Measurements from ENCODE around the gene TMUB2.
A peak's percentile ranks its signal among the peaks of the same experiment; 100 is the strongest.

Gene TMUB2

DNA sequence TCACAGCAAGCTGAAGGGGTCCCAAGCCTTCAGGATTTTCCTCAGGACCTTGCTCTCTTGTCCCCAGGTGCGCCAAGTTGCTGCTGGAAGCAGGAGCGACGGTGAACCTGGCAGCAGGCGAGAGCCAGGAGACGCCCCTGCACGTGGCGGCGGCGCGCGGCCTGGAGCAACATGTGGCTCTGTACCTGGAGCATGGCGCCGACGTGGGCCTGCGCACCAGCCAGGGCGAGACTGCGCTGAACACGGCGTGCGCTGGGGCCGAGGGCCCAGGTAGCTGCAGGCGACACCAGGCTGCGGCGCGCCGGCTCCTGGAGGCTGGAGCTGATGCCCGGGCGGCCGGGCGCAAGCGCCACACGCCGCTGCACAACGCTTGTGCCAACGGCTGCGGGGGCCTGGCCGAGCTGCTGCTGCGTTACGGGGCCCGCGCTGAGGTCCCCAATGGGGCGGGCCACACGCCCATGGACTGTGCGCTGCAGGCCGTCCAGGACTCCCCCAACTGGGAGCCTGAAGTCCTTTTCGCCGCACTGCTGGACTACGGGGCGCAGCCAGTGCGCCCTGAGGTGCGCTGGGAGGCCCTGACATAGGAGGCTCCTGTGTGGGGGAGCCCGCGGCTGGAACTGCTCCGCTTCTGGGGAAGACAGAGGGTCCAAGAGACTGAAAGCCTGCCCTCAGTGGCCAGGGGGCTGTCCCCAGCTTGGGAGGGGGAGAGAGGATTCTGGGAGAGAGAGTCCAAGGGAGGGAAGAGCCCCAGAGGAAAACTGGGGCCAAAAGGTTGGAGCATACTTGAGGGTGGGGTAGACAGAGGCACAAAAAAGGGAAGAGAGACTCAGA lies 9.9 kb upstream of the TMUB2 start:
- DNase-seq (ENCODE audit: low read depth in 4 of 4, low spot score in 1 of 4): no peak

DNA sequence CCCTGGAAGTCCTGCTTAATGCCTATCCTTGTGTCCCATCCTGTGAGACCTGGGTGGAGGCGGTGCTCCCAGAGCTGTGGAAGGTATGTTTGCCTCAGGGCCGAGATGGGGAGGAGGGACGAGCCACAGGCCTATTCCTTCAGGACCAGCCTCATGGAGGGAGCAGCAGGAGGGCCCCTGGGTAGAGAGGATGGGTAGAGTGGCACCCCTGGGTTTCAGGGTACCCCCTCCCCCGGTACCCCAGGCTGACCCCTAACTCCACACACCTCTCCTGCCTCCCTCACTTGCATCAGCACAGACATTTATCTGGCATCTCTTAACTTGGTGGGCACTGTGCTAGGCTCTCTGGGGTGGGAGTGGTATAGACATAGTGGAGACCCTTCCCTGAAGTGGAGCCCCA lies 9.1 kb upstream of the TMUB2 start:
- DNase-seq (ENCODE audit: low read depth in 4 of 4, low spot score in 1 of 4): no peak

DNA sequence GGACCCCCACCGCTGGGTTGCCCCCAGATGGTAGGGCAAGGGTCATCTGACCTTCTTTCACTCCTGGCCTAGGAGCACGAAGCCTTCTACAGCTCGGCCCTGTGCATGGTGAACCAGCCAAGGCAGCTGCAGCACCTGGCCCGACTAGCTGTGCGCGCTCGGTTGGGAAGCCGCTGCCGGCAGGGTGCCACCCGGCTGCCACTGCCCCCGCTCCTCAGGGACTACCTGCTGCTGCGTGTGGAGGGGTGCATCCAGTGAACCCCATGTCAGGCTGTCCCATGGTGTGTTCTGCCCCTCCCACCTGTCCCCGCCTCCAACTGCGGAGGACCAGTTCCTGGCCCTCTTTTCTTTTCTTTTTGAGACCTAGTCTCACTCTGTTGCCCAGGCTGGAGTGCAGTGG lies 8.6 kb upstream of the TMUB2 start:
- no peak for DNase-seq (ENCODE audit: low read depth in 4 of 4, low spot score in 1 of 4)

DNA sequence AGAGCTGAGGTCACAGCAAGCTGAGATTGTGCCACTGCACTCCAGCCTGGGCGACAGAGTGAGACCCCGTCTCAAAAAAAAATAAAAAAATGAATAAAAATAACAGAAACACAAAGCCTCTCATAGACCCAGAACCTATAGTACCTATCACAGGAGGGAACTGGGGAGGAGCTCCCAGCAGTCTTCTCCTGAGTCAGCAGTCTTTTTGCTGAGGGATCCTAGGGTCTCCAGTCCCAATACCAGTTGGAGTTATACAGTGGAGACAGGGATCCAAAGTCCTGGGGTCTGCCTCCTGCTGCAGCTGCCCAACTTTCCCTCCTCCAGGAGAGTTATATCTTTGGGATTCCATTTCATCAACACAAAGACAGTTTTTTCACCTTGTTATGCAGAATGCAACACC lies 3.7 kb upstream of the TMUB2 start:
- no peak for DNase-seq (ENCODE audit: low read depth in 4 of 4, low spot score in 1 of 4)

DNA sequence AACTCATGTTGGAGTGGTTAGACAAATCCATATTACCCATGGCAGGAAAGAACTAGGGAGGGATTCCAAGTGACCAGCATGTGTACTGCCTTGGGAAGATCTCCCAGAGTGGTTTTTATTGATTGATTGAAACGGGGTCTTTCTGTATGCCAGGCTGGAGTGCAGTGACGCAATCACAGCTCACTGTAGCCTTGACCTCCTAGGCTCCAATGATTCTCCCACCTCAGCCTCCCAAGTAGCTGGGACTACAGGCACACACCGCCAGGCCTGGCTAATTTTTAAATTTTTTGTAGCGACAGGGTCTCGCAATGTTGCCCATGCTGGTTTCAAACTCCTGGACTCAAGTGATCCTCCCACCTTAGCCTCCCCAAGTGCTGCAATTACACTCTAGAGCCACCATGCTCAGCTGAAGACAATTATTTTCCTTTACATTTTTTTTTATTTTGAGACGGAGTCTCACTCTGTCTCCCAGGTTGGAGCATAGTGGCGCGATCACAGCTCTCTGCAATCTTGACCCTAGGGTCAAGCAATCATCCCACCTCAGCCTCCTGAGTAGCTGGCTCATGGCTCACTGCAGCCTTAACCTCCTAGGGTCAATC lies 2.5 kb upstream of the TMUB2 start:
- DNase-seq (ENCODE audit: low read depth in 4 of 4, low spot score in 1 of 4): no peak

DNA sequence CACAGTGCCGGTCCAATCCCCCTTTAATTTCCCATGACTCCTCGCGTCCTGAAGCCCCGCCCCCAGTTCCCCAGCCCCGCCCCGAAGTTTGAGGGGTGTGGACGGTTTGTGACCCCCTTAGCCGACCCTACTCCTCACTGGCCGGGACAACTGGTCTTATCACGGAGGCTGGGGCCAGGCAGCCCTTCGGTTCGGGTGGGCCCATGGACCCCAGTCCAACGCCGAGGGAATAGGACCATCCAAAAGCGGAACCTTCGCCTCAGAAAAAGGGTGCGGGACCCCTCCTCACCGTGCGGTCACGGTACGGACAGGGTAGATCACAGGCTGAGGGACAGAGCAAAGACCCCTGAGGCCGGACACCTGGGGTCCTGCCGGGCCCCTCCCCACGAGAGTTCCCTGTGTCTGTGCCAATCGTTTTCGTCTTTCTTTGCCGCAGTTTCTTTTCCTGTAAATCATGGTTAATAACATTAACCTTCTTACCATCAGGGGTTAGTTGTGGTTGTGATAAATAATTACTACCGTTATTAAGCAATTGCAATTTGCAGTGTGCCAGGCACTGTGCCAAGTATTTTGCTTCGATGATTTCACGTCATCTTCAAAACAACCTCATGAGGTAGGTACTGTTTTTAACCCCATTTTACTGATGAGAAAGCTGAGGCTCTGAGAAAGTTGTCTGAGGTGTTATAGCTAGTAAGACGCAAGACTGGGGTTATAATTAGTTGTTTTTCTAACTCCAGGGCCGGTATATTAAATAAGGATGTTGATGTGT lies 543 bp downstream of the TMUB2 start:
- DNase-seq (ENCODE audit: low read depth in 4 of 4, low spot score in 1 of 4): no peak

DNA sequence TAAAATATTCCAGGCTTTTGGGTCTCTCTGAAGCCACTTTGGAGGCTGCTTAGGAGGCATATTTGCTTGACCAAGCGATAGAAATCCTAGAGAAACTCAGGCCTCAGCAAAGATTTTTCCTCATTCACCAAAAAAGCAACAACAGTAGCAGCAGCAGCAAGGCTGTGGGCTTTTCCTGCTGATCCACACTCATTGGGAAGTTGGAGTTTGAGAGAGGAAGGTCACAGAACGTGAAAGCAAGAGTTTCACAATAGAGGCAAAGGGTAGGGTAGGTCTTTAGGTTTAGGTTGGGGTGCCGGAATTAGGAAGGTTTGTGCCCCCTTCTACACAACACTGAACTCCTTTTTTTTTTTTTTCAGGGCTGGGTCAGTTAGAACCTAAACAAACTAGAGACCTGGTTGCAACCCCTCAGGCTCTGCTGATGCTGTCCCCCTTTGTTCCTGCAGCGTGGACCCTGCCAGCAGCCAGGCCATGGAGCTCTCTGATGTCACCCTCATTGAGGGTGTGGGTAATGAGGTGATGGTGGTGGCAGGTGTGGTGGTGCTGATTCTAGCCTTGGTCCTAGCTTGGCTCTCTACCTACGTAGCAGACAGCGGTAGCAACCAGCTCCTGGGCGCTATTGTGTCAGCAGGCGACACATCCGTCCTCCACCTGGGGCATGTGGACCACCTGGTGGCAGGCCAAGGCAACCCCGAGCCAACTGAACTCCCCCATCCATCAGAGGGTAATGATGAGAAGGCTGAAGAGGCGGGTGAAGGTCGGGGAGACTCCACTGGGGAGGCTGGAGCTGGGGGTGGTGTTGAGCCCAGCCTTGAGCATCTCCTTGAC lies 2.0 kb downstream of the TMUB2 start:
- no peak for DNase-seq (ENCODE audit: low read depth in 4 of 4, low spot score in 1 of 4)

DNA sequence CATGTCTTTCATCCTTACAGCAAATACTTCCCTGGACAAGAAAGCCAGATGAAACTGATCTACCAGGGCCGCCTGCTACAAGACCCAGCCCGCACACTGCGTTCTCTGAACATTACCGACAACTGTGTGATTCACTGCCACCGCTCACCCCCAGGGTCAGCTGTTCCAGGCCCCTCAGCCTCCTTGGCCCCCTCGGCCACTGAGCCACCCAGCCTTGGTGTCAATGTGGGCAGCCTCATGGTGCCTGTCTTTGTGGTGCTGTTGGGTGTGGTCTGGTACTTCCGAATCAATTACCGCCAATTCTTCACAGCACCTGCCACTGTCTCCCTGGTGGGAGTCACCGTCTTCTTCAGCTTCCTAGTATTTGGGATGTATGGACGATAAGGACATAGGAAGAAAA lies 3.7 kb downstream of the TMUB2 start:
- DNase-seq (ENCODE audit: low read depth in 4 of 4, low spot score in 1 of 4): no peak

DNA sequence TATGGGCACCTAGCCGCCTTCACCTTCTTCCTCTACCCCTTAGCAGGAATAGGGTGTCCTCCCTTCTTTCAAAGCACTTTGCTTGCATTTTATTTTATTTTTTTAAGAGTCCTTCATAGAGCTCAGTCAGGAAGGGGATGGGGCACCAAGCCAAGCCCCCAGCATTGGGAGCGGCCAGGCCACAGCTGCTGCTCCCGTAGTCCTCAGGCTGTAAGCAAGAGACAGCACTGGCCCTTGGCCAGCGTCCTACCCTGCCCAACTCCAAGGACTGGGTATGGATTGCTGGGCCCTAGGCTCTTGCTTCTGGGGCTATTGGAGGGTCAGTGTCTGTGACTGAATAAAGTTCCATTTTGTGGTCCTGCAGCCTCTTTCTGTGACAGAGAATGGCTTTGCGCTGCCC lies 4.6 kb downstream of the TMUB2 start:
- no peak for DNase-seq (ENCODE audit: low read depth in 4 of 4, low spot score in 1 of 4)

DNA sequence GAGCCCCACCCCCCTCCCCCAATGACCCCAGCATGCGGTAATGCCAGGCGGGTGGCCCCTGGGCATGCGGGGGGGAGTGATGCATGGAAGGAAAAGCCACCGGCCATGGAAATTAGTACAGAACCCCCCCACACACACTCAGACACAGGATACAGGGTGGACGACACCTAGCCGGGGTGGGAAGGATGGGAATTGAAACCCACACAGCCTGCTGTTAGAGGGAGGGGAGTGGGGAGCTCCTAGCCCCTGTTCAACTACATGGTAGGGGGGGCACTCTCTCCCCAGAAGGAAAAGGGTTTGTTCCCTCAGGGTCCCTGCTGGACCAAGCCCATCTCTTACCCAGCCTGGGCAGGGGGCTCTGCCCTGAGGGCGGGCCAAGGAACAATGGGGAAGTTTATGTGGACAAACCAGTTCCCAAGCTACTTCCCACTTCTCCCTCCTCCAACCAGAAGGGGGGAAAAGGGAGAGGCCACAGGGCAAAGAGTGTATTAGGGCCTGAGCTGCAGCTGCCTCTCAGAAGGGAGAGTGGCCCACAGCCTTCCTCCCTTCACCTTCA lies 5.2 kb downstream of the TMUB2 start:
- no peak for DNase-seq (ENCODE audit: low read depth in 4 of 4, low spot score in 1 of 4)

DNA sequence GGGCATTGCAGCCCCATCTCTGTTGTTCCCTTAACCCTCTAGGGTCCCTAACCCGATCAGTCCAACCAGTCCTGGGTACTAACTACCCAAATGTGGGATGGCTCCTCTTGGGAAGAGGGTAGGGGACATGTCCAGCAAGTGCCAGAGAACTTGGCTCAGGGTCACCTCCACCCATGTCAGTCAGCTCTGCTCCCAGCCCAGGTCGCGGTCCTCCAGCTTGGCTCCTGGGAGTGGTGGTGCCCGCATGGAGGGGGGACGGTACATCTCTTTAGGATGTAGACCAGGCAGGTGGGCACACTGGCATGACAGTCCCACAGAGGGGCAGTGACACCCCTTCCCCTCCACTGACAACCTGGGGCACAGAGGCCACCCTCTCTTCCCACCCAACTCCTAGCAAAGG lies 6.0 kb downstream of the TMUB2 start:
- no peak for DNase-seq (ENCODE audit: low read depth in 4 of 4, low spot score in 1 of 4)

DNA sequence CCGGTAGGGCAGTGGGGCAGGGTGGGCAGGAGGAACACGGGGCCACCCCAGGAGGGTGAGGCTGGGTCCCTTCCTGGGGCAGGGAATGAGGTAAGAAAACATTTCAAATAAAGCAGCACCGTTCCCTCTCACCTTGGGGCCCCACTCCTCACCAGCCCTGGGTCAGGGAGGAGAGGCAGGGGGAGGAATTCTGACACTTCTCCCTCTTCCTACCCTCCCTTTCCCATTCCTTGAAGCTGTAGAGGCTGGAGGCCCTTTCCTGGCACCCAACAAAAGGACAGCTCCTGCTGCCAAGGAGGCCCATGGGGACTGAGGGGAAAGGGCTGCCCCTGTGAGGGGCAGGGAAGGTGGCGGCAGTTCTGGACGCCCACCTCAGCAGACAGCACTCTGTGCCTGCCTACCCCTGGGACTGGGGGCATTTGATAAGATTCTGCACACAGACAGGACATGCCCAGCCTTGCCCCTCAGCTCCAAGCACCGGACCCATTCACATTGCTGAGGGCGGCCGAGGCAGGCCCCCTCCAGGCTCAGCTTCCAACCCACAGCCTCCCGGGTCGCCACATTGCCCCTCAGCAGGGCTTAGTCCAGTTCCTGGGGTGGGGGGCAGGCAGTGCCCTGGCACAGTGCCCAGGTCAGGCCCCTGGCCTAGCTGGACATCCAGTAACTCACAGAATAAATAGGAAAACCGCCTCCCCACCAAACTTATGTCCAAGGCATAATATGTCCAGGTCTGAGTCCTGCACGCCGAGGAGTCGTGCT lies 6.7 kb downstream of the TMUB2 start:
- DNase-seq (ENCODE audit: low read depth in 4 of 4, low spot score in 1 of 4): no peak

DNA sequence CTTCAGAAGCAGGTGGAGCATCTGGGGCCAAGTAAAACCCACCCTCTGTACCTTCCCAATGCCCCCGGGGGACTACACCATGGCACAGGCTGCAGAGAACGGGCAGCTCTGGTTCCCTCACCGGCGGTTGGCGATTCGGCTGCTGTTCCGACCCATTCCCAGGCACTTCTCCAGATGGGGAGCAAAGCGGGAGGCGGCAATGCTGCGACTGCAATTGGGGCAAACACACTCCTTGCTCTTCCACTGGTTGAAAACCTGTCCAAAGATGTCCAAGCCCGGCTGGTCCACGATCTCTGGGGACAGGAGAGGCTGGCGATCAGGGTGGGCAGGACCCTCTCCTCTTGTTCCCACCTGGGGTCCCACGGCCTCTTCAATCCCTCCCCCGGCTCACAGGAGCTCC lies 10.3 kb downstream of the TMUB2 start:
- no peak for DNase-seq (ENCODE audit: low read depth in 4 of 4, low spot score in 1 of 4)

DNA sequence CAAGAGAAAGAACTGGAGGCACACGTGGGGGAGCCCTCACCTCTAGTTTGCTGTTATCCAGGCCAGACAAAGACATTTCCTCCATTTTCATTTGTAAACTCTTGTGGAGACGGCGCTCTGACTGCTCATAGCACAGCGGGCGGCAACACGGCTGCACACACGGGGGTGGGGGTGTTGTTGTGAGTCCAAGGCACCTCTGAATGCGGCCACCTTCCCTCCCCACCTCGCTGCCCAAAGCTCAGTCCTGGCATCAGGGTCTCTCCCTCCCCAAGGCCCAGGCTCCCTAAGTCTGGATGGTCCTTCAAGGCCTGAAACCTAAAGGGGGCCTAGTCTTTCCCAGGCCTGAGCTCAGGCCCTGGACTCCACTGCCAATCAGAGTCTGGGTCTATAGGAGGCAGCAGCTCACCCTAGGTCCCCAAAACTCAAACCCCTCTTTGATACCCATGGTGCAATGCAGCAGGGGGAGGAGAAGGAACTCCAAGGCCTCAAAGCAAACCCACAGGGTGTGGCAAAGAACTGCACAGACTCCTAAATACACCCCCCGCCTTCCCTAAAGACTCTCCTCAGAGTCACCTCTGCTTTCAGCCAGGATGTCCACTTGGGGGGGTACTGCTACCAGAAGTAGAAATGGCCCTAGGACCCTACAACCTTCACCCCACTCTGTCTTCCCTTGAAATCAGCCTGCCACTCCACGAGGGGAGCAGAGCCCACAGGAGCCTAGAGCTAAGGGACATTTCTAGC lies 11.4 kb downstream of the TMUB2 start:
- DNase-seq (ENCODE audit: low read depth in 4 of 4, low spot score in 1 of 4): no peak

DNA sequence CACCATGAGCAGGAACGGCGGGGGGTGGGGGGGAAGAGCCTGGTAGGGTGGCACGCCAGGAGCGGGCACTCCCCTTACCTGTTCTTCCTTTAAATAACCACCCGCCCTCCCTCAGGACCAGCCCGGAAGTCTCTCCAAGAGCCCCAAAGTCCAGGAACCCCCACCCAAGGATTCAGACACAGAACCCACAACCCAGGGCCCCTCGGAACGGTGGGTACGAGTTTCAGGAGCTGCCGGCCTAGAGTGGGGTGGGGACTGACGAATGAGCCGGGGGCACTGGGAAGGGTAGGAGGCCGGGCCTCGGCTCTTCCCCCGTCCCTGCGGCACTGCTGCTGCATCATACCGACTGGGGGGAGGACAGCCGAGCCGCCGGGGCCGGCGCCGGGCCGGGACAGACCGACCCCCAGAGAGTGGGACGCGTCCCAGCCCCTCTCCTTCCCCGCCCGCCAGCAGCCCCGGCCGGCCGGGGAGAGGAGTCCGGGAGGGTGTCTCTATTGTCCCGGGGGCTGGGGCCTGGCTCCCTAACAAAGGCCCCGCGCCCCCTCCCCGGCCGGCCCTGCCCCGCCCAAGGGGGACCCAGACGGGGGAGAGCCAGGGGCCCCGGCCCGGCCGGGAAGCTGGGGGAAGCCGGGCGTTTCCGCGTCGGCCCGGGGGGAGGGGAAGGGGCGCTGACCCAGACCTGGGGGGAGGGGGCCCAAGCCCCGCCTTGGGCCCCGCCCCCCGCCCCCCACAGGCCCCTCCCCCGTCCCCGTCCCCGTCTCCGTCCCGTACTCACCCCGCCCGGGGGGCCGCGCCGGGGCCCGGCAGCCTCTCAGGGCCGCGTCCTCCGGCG lies 12.2 kb downstream of the TMUB2 start:
- DNase-seq (ENCODE audit: low read depth in 4 of 4, low spot score in 1 of 4): peak in 1 of 4 experiments; percentile 46

DNA sequence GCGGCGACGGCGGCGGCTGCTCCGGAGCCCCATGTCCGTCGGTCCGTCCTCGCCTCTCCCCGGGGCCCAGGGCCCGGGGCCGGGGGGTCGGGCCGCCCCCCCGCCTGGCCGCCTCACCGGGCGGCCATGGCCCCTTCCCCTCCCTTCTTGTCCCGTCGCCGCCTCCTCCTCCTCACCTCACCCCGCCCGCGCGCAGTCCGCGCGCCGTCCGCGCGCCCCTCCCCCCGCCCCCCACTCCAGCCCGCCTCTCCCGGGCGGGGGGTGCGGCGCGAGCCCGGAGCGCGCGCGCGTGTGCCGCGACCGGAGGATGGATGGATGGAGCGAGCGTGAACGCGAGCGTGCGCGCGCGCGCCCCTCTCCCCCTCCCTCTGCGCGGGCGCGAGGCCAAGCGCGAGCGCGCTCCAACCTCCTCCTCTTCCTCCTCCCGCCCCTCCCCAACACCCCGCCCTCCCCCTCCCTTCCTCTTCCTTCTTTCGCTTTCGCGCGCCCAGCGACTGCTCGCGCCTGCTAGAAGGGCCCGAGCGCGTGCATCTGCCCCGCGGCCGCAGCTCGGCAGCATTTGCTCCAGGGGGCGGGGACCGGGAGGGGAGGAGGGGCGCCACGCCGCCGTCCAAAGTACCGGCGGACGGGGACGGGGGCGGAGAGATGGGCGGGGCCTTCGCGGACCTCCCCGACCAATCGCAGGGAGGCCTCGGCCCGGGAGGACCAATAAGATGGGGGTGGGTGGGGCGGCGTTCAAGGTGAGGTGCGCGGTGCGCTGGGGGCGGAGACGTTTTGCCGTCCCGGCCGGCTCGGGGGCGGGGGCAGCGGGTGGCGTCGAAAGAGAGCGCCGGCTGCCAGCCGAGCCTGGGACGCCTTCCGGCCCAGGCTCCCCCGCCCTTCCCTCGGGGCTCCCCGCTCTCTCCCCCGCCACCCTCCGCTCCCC lies 13.0 kb downstream of the TMUB2 start, which contains the start of gene ATXN7L3:
Gene ATXN7L3 (minus strand): TSS at position 332 of the 925 bp plus-strand sequence. CDS start 1,814 bp downstream, outside the sequence.
- DNase-seq (ENCODE audit: low read depth in 4 of 4, low spot score in 1 of 4): peak; percentile 98 to 100 (median 100)

DNA sequence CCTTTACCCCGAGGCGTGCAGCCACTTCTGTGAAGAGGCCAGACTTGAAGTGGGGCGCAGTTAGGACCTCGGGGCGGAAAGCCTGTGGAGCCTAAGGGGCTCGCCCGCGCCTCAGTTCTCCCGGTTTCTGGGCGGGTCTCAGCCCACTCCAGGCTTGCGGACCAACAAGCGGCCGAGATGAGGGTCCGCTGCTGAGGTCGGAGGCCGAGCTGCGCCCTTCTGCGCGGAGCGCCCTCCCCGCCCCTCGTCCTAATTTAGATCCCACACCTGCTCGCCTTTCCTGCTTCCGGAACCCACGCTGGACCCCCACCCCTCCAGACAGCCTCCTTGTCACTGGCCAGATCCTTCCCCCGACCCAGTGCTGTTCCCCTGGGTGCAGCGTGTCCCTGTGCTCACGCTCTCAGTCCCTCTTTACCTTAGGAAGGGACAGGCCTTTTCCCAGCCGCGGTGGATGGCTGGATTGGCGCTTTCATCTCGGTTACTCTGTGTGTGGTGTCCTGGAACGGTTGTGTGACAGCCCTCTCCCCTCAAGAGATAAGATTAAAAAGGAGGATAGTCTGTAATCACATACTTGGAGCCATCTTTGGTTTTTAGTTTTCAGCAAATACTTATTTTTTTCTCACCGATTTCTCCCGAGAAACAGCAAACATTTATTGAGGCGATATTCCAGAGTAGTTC lies 13.8 kb downstream of the TMUB2 start:
- no peak for DNase-seq (ENCODE audit: low read depth in 4 of 4, low spot score in 1 of 4)
